Mesodermal cell (in vitro differentiated cells): Measurements from ENCODE around the gene KRTAP1-4.

ENCODE experiments used
- H3K27ac ChIP-seq: 2 replicates; pipeline ENCODE4 v1.7.0; 2013; ENCODE audit warnings: mild to moderate bottlenecking, low read depth, low read length, moderate library complexity; ENCODE audit not compliant: severe bottlenecking
- H3K36me3 ChIP-seq: 2 replicates; pipeline ENCODE4 v1.7.1; 2013; ENCODE audit warnings: mild to moderate bottlenecking, low read length, moderate library complexity; ENCODE audit not compliant: control insufficient read depth, insufficient read depth
- H3K4me1 ChIP-seq: one replicate; pipeline ENCODE4 v1.7.1; 2013; ENCODE audit warnings: mild to moderate bottlenecking, low read length; ENCODE audit not compliant: insufficient read depth, control insufficient read depth, poor library complexity, severe bottlenecking
- H3K4me3 ChIP-seq: 2 replicates; pipeline ENCODE4 v1.7.0; 2013; ENCODE audit warnings: low read length, control low read depth, mild to moderate bottlenecking; ENCODE audit not compliant: insufficient read depth, poor library complexity, severe bottlenecking; ENCODE audit errors: extremely low read depth
- H3K9me3 ChIP-seq: 2 replicates; pipeline ENCODE4 v1.7.1; 2013; ENCODE audit warnings: mild to moderate bottlenecking, low read length, moderate library complexity; ENCODE audit not compliant: control insufficient read depth
- WGBS, 2 experiments: methylation state at CpG; one replicate each; pipeline ENCODE4 v1.1.5; 2013; ENCODE audit warnings: missing lambda C conversion rate in 2 of 2; ENCODE audit not compliant: insufficient coverage in 2 of 2; 5-methylcytosine and 5-hydroxymethylcytosine counted together

KRTAP1-4 gene

DNA sequence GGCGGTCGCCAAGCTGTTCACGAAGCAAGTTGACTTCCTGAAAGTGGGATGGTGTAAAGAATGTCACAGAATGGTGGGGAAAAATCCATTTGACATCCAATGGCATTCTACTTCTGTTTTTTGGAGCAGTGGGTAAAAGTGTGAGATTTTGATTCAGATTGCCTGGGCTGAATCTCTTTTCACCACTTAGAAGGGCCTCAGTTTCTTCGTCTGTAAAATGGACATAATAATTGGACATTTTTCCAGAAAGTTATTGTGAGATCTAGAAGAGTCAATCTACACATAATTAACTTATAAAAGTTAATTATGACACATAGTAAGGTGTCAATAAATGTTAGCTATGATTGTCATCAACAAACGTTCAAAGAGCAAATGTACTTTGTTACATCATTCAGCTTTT lies 48.9 kb downstream of the KRTAP1-4 start:
- no peak overlapping the region for H3K4me3 ChIP-seq

DNA sequence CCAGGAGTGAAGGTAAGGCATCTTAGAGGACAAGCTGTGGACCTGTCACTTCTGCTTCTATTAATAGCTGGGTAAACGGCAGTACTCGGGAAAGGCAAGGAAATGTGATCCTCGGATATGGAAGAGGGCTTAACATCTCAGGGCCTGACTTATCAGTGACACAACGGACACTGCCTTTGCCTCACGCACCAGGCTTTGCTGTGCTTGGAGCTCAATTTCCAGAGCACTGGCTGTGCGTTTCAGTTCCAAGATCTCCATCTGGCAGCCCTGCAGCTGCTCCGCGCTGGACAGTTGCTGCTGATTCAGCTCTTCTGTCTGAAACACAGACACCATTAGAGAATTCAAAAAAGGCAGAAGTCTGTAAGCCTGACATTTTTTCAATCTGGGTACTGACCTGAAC lies 49.4 kb downstream of the KRTAP1-4 start:
- Histone ChIP-seq H3K4me1 (no peaks in the 10 kb centered on the region), H3K9me3 (no peaks in the 10 kb centered on the region), H3K27ac (peak overlapping the region; percentile 51), H3K4me3 (no peak overlapping the region), H3K36me3 (no peaks in the 10 kb centered on the region)
- 88 to 89% methylated on average over 8 of the region's 8 CpGs for WGBS, 2 experiments

More for the DNA sequence above, 48.9 kb downstream of the KRTAP1-4 start:
- Histone ChIP-seq H3K9me3 (no peaks in the 10 kb centered on the region), H3K36me3 (no peaks in the 10 kb centered on the region), H3K4me1 (no peaks in the 10 kb centered on the region), H3K27ac (no peak overlapping the region)
- WGBS, 2 experiments = 100% methylated on average over 3 of the region's 5 CpGs; no CpG with 5 or more reads in 1 of the 2 experiments

DNA sequence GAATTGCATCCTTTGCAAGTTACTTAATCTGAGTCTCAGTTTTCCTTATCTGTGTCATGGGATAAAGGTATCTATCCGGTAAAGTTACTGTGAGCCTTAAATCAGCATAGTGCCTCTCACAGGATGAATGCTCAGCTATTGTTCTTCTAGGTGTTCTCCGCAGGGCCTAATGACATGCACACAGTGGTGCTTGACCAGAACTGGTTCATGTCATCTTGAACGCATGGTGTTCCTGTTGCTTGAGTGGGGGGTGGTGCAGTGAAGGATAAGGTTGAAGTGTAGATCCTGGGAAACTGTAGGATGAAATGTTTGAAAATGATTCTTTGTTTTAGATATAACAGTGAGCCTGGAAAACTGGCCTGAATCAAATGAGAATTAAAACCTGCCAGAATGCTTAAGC lies 49.9 kb downstream of the KRTAP1-4 start:
- peak overlapping the region; percentile 26 for H3K27ac ChIP-seq
- no peak overlapping the region for H3K4me3 ChIP-seq
- no peaks in the 10 kb centered on the region for H3K9me3 ChIP-seq
- WGBS, 2 experiments = 84 to 88% methylated on average over 2 to 3 of the region's 3 CpGs
- H3K36me3 ChIP-seq = no peaks in the 10 kb centered on the region
- no peaks in the 10 kb centered on the region for H3K4me1 ChIP-seq
